H1 (cell line): ENCODE measurements around the gene CPE. TPM values are rescaled to one million over a fixed set of nuclear protein-coding genes. Genes with fewer than 3 reads are reported as not detected.

Source experiments
- CTCF ChIA-PET: fragments of 300-600 bp; sonication (Branson Sonifier 250); formaldehyde crosslinking; loops from one replicate; lab custom pipeline; 2021; ENCODE audit not compliant: partially characterized antibody; lab: Charles Lee
- POLR2A ChIA-PET: fragments of 300-600 bp; sonication (Branson Sonifier 250); formaldehyde crosslinking; loops from one replicate; lab custom pipeline; 2021; ENCODE audit warnings: inconsistent platforms; ENCODE audit not compliant: partially characterized antibody; lab: Charles Lee
- DNase-seq, 2 experiments: peaks; one replicate each; pipeline versions ENCODE4 v3.0.0 to v3.0.0-alpha.2; 2010 to 2022; ENCODE audit warnings: low spot score in 2 of 2, low read depth in 1 of 2, mixed read lengths in 1 of 2
- FAIRE-seq: peaks from 2 replicates; lab custom pipeline; 2011; peaks lifted over from hg19 to GRCh38; lab: Jason Lieb, UNC
- H2AFZ ChIP-seq: 2 replicates; pipeline ENCODE4 v1.8.1; 2012; ENCODE audit warnings: low read length, inconsistent platforms
- H2AK5ac ChIP-seq: 2 replicates; pipeline ENCODE4 v1.6.1; 2013; ENCODE audit warnings: low read depth, low read length
- H2BK120ac ChIP-seq: replicated peaks from 2 replicates; pipeline ENCODE3; 2013; ENCODE audit warnings: low read depth, low read length, inconsistent platforms
- H2BK12ac ChIP-seq: 2 replicates; pipeline ENCODE4 v1.6.1; 2013; ENCODE audit warnings: low read depth, low read length
- H2BK15ac ChIP-seq: 2 replicates; pipeline ENCODE4 v1.6.1; 2013; ENCODE audit warnings: low read length
- H2BK20ac ChIP-seq: 2 replicates; pipeline ENCODE4 v1.6.1; 2013; ENCODE audit warnings: low read length
- H2BK5ac ChIP-seq: 2 replicates; pipeline ENCODE4 v1.6.1; 2013; ENCODE audit warnings: low read depth, low read length
- H3K14ac ChIP-seq: 2 replicates; pipeline ENCODE4 v1.6.1; 2013; ENCODE audit warnings: inconsistent platforms; ENCODE audit not compliant: insufficient read length
- H3K18ac ChIP-seq: 2 replicates; pipeline ENCODE4 v1.6.1; 2013; ENCODE audit warnings: low read length; ENCODE audit errors: extremely low read depth
- H3K23ac ChIP-seq: 2 replicates; pipeline ENCODE4 v1.6.1; 2013; ENCODE audit warnings: inconsistent platforms; ENCODE audit not compliant: insufficient read length
- H3K23me2 ChIP-seq: 2 replicates; pipeline ENCODE4 v1.6.1; 2013; ENCODE audit warnings: low read depth, low read length
- H3K27ac ChIP-seq: 2 replicates; pipeline ENCODE4 v1.6.1; 2011; ENCODE audit warnings: low read depth, low read length, inconsistent platforms
- H3K27me3 ChIP-seq, 4 experiments: replicated peaks in 1 of 4; 1 replicate in 1 of 4; 2 replicates in 3 of 4; pipeline versions ENCODE4 v1.6.1 to v1.8.1; 2011 to 2013; ENCODE audit warnings: low read length in 3 of 4, mild to moderate bottlenecking in 3 of 4, inconsistent platforms in 2 of 4, mixed read lengths in 2 of 4, moderate library complexity in 1 of 4; ENCODE audit not compliant: control insufficient read depth in 3 of 4, insufficient read depth in 3 of 4; ENCODE audit errors: extremely low read depth in 1 of 4
- H3K36me3 ChIP-seq, 4 experiments: 2 replicates each; pipeline versions ENCODE4 v1.6.1 to v1.8.1; 2011 to 2013; ENCODE audit warnings: mild to moderate bottlenecking in 4 of 4, low read length in 3 of 4, moderate library complexity in 2 of 4, control low read depth in 1 of 4, inconsistent platforms in 1 of 4; ENCODE audit not compliant: insufficient read depth in 4 of 4, control insufficient read depth in 2 of 4
- H3K4ac ChIP-seq: replicated peaks from 2 replicates; pipeline ENCODE3; 2013; ENCODE audit warnings: low read length, low read depth, mixed read lengths, inconsistent platforms; ENCODE audit not compliant: insufficient read length
- H3K4me1 ChIP-seq, 4 experiments: replicated peaks in 1 of 4; 1 replicate in 1 of 4; 2 replicates in 3 of 4; pipeline versions ENCODE4 v1.6.1 to v1.8.1; 2011 to 2013; ENCODE audit warnings: low read length in 3 of 4, inconsistent platforms in 2 of 4, mixed read lengths in 1 of 4; ENCODE audit not compliant: insufficient read depth in 4 of 4, control insufficient read depth in 3 of 4
- H3K4me2 ChIP-seq, 2 experiments: 2 replicates each; pipeline versions ENCODE4 v1.6.1 to v1.8.1; 2011 to 2013; ENCODE audit warnings: low read depth in 2 of 2, low read length in 2 of 2, control low read depth in 1 of 2, inconsistent platforms in 1 of 2, mild to moderate bottlenecking in 1 of 2; ENCODE audit not compliant: insufficient read depth in 1 of 2
- H3K4me3 ChIP-seq, 4 experiments: fragments of 200-600, 300-600 bp in 1 of 4; sonication (generic), shearing (Covaris generic), sonication (Bioruptor Twin) in 1 of 4; 2 replicates each; pipeline versions ENCODE4 v1.5.1 to v1.8.1; 2011 to 2016; ENCODE audit warnings: low read length in 4 of 4, low read depth in 3 of 4, control low read depth in 2 of 4, inconsistent platforms in 2 of 4, mild to moderate bottlenecking in 2 of 4, mixed read lengths in 1 of 4, moderate library complexity in 1 of 4; ENCODE audit not compliant: insufficient read depth in 2 of 4; ENCODE audit errors: extremely low read depth in 1 of 4
- H3K56ac ChIP-seq: replicated peaks from 2 replicates; pipeline ENCODE3; 2013; ENCODE audit warnings: low read depth, mild to moderate bottlenecking, mixed read lengths, low read length, inconsistent platforms; ENCODE audit not compliant: insufficient read length
- H3K79me1 ChIP-seq: 2 replicates; pipeline ENCODE4 v1.6.1; 2013; ENCODE audit warnings: low read depth, low read length, control low read depth
- H3K79me2 ChIP-seq, 2 experiments: 2 replicates each; pipeline versions ENCODE4 v1.6.1 to v1.8.1; 2012 to 2013; ENCODE audit warnings: low read length in 2 of 2, mild to moderate bottlenecking in 2 of 2, inconsistent platforms in 1 of 2; ENCODE audit not compliant: insufficient read depth in 2 of 2, control insufficient read depth in 1 of 2
- H3K9ac ChIP-seq, 4 experiments: replicated peaks in 1 of 4; 1 replicate in 1 of 4; 2 replicates in 3 of 4; pipeline versions ENCODE4 v1.6.1 to v1.8.1; 2011 to 2013; ENCODE audit warnings: low read depth in 3 of 4, low read length in 3 of 4, control low read depth in 2 of 4, mild to moderate bottlenecking in 2 of 4, moderate library complexity in 2 of 4, inconsistent platforms in 1 of 4; ENCODE audit errors: extremely low read depth in 1 of 4
- H3K9me3 ChIP-seq, 2 experiments: 2 replicates each; pipeline versions ENCODE4 v1.6.1 to v1.8.1; 2012 to 2013; ENCODE audit warnings: mild to moderate bottlenecking in 2 of 2, moderate library complexity in 2 of 2, control low read depth in 1 of 2, inconsistent platforms in 1 of 2, low read depth in 1 of 2, low read length in 1 of 2, mixed read lengths in 1 of 2; ENCODE audit not compliant: insufficient read depth in 2 of 2
- H4K20me1 ChIP-seq, 2 experiments: replicated peaks in 1 of 2; 2 replicates each; pipeline versions ENCODE3 to v1.8.1; 2011 to 2013; ENCODE audit warnings: inconsistent platforms in 2 of 2, low read length in 2 of 2, mild to moderate bottlenecking in 1 of 2; ENCODE audit not compliant: insufficient read depth in 2 of 2, control insufficient read depth in 1 of 2
- H4K5ac ChIP-seq: 2 replicates; pipeline ENCODE4 v1.6.1; 2013; ENCODE audit warnings: low read length, low read depth, mixed read lengths, inconsistent platforms; ENCODE audit not compliant: insufficient read length
- H4K8ac ChIP-seq: 2 replicates; pipeline ENCODE4 v1.8.0; 2013; ENCODE audit warnings: mild to moderate bottlenecking, moderate library complexity, low read length, inconsistent platforms; ENCODE audit not compliant: insufficient read depth; ENCODE audit errors: extremely low read depth
- H4K91ac ChIP-seq: replicated peaks from 2 replicates; pipeline ENCODE3; 2013; ENCODE audit warnings: low read length, mixed read lengths, inconsistent platforms; ENCODE audit not compliant: insufficient read length
- ATF2 ChIP-seq: IDR thresholded peaks from 2 replicates; pipeline ENCODE4 v1.6.1; 2012; ENCODE audit warnings: low read length, inconsistent platforms
- BCL11A ChIP-seq, 2 experiments: IDR thresholded peaks; one replicate each; pipeline ENCODE4 v1.6.1; 2011; ENCODE audit warnings: low read depth in 2 of 2, low read length in 2 of 2, mild to moderate bottlenecking in 2 of 2
- EZH2 ChIP-seq: fragments of 200-600 bp; sonication (generic); IDR thresholded peaks from 2 replicates; pipeline ENCODE4 v1.7.1; 2012; ENCODE audit warnings: low read depth, mild to moderate bottlenecking, moderate library complexity, low read length, inconsistent platforms; ENCODE audit not compliant: severe bottlenecking
- RXRA ChIP-seq: IDR thresholded peaks from 2 replicates; pipeline ENCODE4 v1.6.1; 2011; ENCODE audit warnings: low read depth, mild to moderate bottlenecking, low read length, moderate library complexity; ENCODE audit not compliant: insufficient read depth
- SAP30 ChIP-seq: fragments of 300-600 bp; sonication (generic); IDR thresholded peaks from 2 replicates; pipeline ENCODE4 v1.7.1; 2012; ENCODE audit warnings: low read length, moderate library complexity, mild to moderate bottlenecking, inconsistent platforms; ENCODE audit not compliant: insufficient read depth, insufficient replicate concordance
- SP4 ChIP-seq: IDR thresholded peaks from 2 replicates; pipeline ENCODE4 v1.6.1; 2012; ENCODE audit warnings: low read length, inconsistent platforms
- WGBS, 2 experiments: shearing (Covaris generic) in 1 of 2; methylation state at CpG; one replicate each; pipeline versions ENCODE4 v1.1.6 to v1.1.7; 2013 to 2015; ENCODE audit warnings: low lambda C conversion rate in 2 of 2, mixed read lengths in 2 of 2, inconsistent platforms in 1 of 2, low coverage in 1 of 2, missing lambda C conversion rate in 1 of 2; ENCODE audit not compliant: insufficient replicate concordance in 2 of 2, insufficient coverage in 1 of 2, insufficient read length in 1 of 2; ENCODE audit errors: extremely low coverage in 1 of 2, missing lambda C conversion rate in 1 of 2; 5-methylcytosine and 5-hydroxymethylcytosine counted together
- long read RNA-seq, 2 experiments: library from RNA in 1 of 2; library from capped mRNA in 1 of 2; stranded (forward); transcript quantifications; one replicate each; pipeline ENCODE4 v2.0.0, GENCODE V29; 2021; ENCODE audit warnings: inconsistent platforms in 1 of 2
- polyA minus RNA-seq, 3 experiments: library from RNA; depleted of rRNA, polyadenylated mRNA; stranded (reverse); fragments of >200 nt; gene quantifications; 1 replicate in 2 of 3; 2 replicates in 1 of 3; pipeline ENCODE4 v1.2.3, GENCODE V29; 2011
- polyA plus RNA-seq, 7 experiments: library from polyadenylated mRNA; depleted of rRNA in 3 of 7; stranded (reverse) in 5 of 7; unstranded in 2 of 7; fragments of >200 nt in 5 of 7; fragments of 200-250 nt in 2 of 7; gene quantifications; 1 replicate in 5 of 7; 2 replicates in 1 of 7; 4 replicates in 1 of 7; pipeline versions ENCODE4 v1.2.1 to v1.2.3, GENCODE V29; 2011 to 2013; ENCODE audit warnings: missing spikeins in 2 of 7, mixed read lengths in 2 of 7
- total RNA-seq: library from RNA; stranded (reverse); fragmentation: NEBNext Ultra II Directional; extraction: Animal tissue kit (Norgen Biotek cat#: 25700); gene quantifications from 2 replicates; pipeline ENCODE4 v1.2.1, GENCODE V29; 2021

Gene CPE
- total RNA-seq (9.4 and 11.9 TPM in 2 replicates), polyA plus RNA-seq (2011; rRNA removed) (9.3 and 10.2 TPM in 2 replicates), polyA minus RNA-seq (2011; rRNA and poly(A)+ RNA removed) (14.9 and 18.8 TPM in 2 replicates)
- 14.4 TPM for polyA plus RNA-seq (2011; cell fraction: cytosol; rRNA removed)
- polyA plus RNA-seq (2011; cell fraction: nucleus; rRNA removed), result 7.4 TPM
- polyA plus RNA-seq (2012, experiment 1 of 2), result 15.6 to 21.4 TPM (median 18.7 TPM) in 4 replicates
- 2.8 TPM for polyA plus RNA-seq (2012, experiment 2 of 2)
- 19.9 TPM for polyA plus RNA-seq (2013, experiment 1 of 2)
- polyA plus RNA-seq (2013, experiment 2 of 2), result 21.7 TPM
- polyA minus RNA-seq (2011; cell fraction: cytosol; rRNA and poly(A)+ RNA removed), result 7.9 TPM
- 4.1 TPM for polyA minus RNA-seq (2011; cell fraction: nucleus; rRNA and poly(A)+ RNA removed)
- long read RNA-seq, experiment 1, transcript CPE-201 (9 exons, 2,421 nt), result major isoform, 9 of 17 reads
- long read RNA-seq, experiment 1, partial matches to known transcripts, result 4 of 17 reads
- long read RNA-seq, experiment 1, other reads (novel, unspliced or antisense), result 4 of 17 reads
- long read RNA-seq, experiment 2, partial matches to known transcripts, result 2 of 2 reads
- long read RNA-seq, experiment 2, other reads (novel, unspliced or antisense), result 0 of 2 reads

GRCh38 chr4:165378745-165379677, at the start of gene CPE:
CPE (plus strand) TSS chr4:165379008; CDS start chr4:165379222, 214 bp downstream.
- Histone ChIP-seq H2BK15ac (no peak within 1 kb of the TSS), H4K5ac (peak within 1 kb of the TSS; percentile 7), H3K4ac (no peak within 1 kb of the TSS), H3K27ac (no peak within 1 kb of the TSS), H2AFZ (peak within 1 kb of the TSS; percentile 97), H3K18ac (no peak within 1 kb of the TSS; the same call in 1 of the 2 replicates), H2BK5ac (no peak within 1 kb of the TSS), H3K9me3 (no peaks in the 10 kb centered on the region), H3K4me3 (peak within 1 kb of the TSS; percentile 47 to 75 (median 61)), H3K79me2 (no peaks in the 10 kb centered on the region), H3K23me2 (peaks cover 11% of the 10 kb centered on the region; the same call in 1 of the 2 replicates), H2BK120ac (no peak within 1 kb of the TSS), H3K9ac (peak within 1 kb of the TSS in 2 of 4 experiments; percentile 24 to 54; a peak in 2 of 7 replicates), H3K56ac (no peak within 1 kb of the TSS), H4K20me1 (no peaks in the 10 kb centered on the region), H3K23ac (no peak within 1 kb of the TSS), H2BK20ac (no peak within 1 kb of the TSS), H3K4me1 (peaks cover 0 to 8% (median 3%) of the 10 kb centered on the region in 4 experiments; a peak in 3 of 7 replicates), H2BK12ac (no peak within 1 kb of the TSS), H2AK5ac (no peak within 1 kb of the TSS), H4K8ac (peak within 1 kb of the TSS; percentile 83), H3K36me3 (no peaks in the 10 kb centered on the region), H3K4me2 (peak within 1 kb of the TSS; percentile 78 to 91), H3K79me1 (no peaks in the 10 kb centered on the region), H3K27me3 (peaks cover 0 to 11% (median 10%) of the 10 kb centered on the region in 4 experiments; a peak in 4 of 7 replicates), H3K14ac (no peak within 1 kb of the TSS), H4K91ac (no peak within 1 kb of the TSS)
- CTCF ChIA-PET, result interaction anchor here (1.0 to 2.3 kb wide), 5 partner anchors 21 to 85 kb away, joined by 3 to 8 read pairs (median 4); no protein-coding TSS in a partner anchor
- no peak for FAIRE-seq
- 2% methylated on average over 71 of the region's 82 CpGs; no CpG with 5 or more reads in 1 of the 2 experiments for WGBS, 2 experiments
- POLR2A ChIA-PET, result no interaction called here
- peak in 1 of 2 experiments; percentile 77 for DNase-seq
- TF ChIP-seq SP4, result no peak
- peak; percentile 55 for TF ChIP-seq EZH2
- no peak for TF ChIP-seq SAP30
- no peak for TF ChIP-seq RXRA
- TF ChIP-seq BCL11A (IDR thresholded peaks at IDR 0.05; ENCODE audit: low read depth in 2 of 2, low read length in 2 of 2), result no peak
- TF ChIP-seq ATF2, result no peak
